H1 (cell line): ENCODE results near the gene CCDC91. TPM values are rescaled to one million over a fixed set of nuclear protein-coding genes. Genes with fewer than 3 reads are reported as not detected.

ENCODE experiments used
- SUZ12 ChIP-seq: fragments of 200-600 bp; sonication (generic); IDR thresholded peaks from 2 replicates; pipeline ENCODE4 v1.6.1; 2012; ENCODE audit warnings: mild to moderate bottlenecking, inconsistent platforms, low read length, moderate library complexity, mixed read lengths
- USF2 ChIP-seq: IDR thresholded peaks from 2 replicates; pipeline ENCODE4 v1.6.1; 2011; ENCODE audit warnings: low read length, improper control_type of control experiment
- polyA plus RNA-seq, 7 experiments: library from polyadenylated mRNA; depleted of rRNA in 3 of 7; stranded (reverse) in 5 of 7; unstranded in 2 of 7; fragments of >200 nt in 5 of 7; fragments of 200-250 nt in 2 of 7; gene quantifications; 1 replicate in 5 of 7; 2 replicates in 1 of 7; 4 replicates in 1 of 7; pipeline versions ENCODE4 v1.2.1 to v1.2.3, GENCODE V29; 2011 to 2013; ENCODE audit warnings: missing spikeins in 2 of 7, mixed read lengths in 2 of 7
- total RNA-seq: library from RNA; stranded (reverse); fragmentation: NEBNext Ultra II Directional; extraction: Animal tissue kit (Norgen Biotek cat#: 25700); gene quantifications from 2 replicates; pipeline ENCODE4 v1.2.1, GENCODE V29; 2021

The CCDC91 gene
- total and polyA plus RNA-seq, 2 of the 8 experiments (the other 6 are each of a cell fraction or from before 2014, with no cell fraction given) = 8.6 to 23.1 TPM

GRCh38 chr12:28459481-28459880 lies 269.2 kb downstream of the CCDC91 start (continued):
- no peak for TF ChIP-seq SUZ12
- TF ChIP-seq USF2 = no peak
